GM18861 (cell line): ENCODE measurements around the gene HIVEP3.

ENCODE experiments used
- ATAC-seq: cut with Tn5 transposase; IDR thresholded peaks from one replicate; pipeline ENCODE4 v1.9.1; 2021; ENCODE audit not compliant: unreplicated experiment

Gene HIVEP3

GRCh38 chr1:41494351-41495209 is 424.1 kb downstream of the HIVEP3 start:
- no peak for ATAC-seq

GRCh38 chr1:41493626-41494350 is 424.9 kb downstream of the HIVEP3 start:
- no peak for ATAC-seq

- no peak for ATAC-seq
These were observed 425.6 kb downstream of the HIVEP3 start for GRCh38 chr1:41493117-41493536.

DNA sequence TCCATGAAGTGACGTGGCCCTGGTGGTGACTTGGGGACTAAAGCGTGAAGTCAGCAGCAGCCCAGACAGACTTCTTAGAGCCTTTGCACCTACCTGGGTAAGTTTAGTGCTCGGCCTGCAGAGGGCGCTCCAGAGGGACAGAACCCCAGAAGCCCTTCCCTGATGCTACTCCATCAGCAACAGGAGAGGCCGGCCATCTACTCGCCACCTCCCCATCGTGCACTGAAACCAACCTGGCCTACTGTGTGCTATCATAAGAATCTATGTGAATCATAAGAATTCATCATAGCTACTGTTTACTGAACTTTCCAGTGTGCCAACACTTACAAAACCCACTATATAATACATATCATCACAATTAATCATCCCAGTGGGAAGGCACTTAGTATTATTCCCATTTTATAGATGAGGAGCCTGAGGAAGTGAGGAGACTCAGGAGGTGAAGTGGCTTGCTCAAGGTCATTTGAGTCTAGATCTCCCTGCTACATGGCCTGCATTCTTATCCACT is 426.3 kb downstream of the HIVEP3 start:
- no peak for ATAC-seq

GRCh38 chr1:41490911-41491310 is 427.8 kb downstream of the HIVEP3 start:
- ATAC-seq, result no peak

DNA sequence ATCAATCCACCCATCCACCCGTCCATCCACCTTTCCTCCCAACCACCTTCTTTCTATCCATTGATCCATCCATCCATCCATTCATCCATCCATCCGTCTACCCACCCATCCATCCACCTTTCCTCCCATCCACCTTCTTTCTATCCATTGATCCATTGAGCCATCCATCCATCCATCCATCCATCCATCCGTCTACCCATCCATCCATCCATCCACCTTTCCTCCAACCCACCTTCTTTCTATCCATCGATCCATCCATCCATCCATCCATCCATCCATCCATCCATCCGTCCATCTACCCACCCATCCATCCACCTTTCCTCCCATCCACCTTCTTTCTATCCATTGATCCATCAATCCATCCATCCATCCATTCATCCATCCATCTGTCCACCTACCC is 429.2 kb downstream of the HIVEP3 start:
- no peak for ATAC-seq

GRCh38 chr1:41488040-41488951 is 430.4 kb downstream of the HIVEP3 start:
- no peak for ATAC-seq

DNA sequence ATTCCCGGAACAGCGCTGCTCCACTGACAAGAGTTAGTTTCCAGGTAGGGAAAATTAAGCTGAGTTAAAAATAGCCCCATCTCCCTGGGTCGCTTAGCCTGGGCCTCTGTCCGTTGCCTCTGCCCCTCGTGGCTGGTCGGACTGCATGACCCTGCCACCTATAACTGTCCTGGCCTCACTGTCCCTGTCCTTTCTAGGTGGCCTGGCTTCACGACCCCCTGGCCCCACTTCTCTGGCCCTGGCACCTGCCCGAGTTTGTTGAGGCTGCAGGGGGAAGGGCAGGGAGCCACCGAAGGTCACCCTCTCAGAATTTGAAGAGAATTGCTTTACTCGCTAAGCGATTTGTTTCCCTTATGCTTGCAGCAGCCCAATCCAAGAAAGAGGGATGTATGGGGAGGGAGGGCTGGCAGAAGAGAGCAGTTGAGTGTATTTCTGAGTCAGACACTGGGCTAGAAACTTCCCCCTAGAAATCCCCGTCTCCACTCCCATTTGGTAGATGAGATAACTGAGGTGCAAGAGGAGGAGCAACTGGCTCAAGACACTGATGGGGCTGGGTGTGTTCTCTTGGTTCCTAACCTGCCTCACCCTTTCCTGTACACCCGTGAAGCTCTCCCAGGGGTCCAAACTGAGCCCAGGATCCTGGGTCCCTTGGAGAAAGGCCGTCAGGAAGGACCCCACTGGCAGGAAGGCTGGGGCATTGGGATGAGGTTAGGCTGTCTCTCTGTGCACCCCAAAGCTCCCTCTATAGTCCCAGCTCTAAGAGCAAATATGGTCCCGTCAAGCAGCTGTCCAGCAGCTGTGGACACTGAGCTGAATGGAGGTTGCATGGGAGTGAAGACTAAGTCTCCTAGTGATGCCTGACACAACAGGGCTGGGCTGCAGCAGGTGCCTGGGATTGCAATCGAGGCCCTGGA is 431.3 kb downstream of the HIVEP3 start:
- ATAC-seq, result no peak

DNA sequence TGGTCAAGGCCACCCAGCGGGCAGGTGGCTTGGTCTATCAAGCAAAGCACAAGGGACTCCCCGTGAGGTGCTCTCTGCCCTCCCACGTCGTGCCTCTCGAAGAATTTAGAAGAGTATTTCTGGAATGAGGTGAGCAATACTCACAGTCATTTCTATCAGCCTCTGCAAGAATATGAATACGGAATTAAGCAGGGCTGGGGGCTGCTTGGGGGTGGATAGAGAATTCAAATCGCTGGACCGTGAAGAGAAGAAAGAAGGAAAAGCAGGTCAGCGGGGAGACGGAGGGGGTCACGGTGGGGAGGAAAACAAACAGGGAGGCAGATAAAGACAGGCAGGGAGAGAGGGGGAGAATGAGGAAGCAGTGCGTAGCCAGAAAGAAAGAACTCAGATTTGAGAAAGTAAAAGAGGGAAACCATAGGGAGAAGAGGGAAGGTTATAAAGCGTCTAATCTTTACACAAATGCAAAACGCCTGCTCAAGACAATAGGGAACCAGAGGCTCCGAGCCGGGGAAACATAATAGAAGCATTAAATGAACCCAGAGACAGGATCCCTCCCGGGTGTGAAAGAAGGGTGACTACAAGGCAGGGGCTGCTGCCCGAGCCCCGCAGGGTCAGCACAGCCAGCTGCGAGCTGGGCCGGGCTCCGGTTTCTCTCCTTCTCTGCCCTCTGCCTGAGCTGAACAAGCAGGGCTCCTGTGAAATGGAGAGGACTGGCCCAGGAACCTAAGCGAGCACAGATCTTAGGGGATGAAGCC is 432.2 kb downstream of the HIVEP3 start:
- ATAC-seq, result no peak

GRCh38 chr1:41486053-41486370 is 432.7 kb downstream of the HIVEP3 start:
- no peak for ATAC-seq

- no peak for ATAC-seq
These were observed 433.1 kb downstream of the HIVEP3 start for GRCh38 chr1:41485605-41486004.

DNA sequence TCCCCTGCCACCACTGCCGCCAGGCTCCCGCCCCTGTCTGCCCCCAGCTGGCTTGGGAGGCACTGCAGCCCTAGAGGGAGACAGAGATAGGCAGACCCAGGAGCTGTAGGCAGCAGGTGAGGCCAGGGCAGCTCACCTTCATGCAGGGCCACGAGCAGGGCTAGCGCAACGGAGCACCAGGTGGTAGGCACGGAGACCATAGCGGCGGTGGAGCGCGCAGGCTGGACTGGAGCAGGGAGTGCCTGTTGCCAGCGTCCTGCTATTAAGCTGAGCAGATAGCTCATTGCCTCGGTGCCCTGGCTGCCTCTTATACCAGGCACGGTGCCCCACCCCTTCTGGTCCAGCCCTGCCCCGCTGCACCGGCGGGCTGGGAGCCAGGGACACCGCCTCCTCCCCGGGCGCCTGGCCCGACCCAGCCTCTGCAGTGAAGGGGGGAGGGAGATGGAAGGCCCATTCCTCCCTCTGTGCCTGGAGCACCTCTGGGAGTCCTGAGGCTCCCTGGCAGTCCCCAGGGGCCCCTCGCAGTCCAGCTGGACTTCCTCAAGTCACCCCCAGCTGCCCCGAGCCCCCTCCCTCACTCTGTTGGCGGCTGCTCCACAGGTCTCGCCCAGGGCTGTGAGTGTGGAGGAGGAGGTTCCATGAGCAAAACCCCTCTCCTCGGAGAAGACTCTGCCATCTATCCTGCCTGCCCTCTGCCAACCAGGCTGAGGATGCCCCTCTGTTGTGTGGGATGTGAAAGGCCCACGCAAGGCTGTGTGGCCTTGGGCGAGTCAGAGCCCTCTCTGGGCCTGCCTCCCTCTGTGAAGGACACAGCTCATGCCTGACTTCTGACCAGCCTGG is 434.1 kb downstream of the HIVEP3 start, which contains the start of gene EDN2:
TSS of gene EDN2 (minus strand) at position 282 of the 840 bp plus-strand sequence. CDS start at position 200, 82 bp downstream.
- ATAC-seq, result no peak

DNA sequence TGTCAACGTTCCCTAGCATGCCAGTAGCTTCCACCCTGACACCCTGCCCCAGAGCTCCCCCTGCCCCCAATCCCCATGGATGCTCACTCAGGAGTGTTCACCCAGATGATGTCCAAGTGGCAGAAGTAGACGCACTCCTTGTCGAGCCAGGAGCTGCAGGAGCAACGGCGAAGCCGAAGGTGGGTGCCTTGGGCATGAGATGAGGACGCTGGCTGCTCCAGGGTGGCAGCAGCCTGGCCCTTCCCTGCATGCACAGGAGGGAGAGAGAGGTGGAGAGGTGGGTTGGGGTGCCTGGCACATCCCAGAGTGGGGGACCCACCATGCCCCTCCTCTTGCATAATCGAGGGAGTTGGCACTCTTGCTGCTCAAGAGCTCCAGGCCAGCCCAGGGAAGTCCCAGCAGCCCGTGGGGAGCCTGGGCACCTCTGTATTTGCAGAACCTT is 434.7 kb downstream of the HIVEP3 start:
- ATAC-seq, result no peak

- no peak for ATAC-seq
These were observed 435.5 kb downstream of the HIVEP3 start for GRCh38 chr1:41483001-41483850.

DNA sequence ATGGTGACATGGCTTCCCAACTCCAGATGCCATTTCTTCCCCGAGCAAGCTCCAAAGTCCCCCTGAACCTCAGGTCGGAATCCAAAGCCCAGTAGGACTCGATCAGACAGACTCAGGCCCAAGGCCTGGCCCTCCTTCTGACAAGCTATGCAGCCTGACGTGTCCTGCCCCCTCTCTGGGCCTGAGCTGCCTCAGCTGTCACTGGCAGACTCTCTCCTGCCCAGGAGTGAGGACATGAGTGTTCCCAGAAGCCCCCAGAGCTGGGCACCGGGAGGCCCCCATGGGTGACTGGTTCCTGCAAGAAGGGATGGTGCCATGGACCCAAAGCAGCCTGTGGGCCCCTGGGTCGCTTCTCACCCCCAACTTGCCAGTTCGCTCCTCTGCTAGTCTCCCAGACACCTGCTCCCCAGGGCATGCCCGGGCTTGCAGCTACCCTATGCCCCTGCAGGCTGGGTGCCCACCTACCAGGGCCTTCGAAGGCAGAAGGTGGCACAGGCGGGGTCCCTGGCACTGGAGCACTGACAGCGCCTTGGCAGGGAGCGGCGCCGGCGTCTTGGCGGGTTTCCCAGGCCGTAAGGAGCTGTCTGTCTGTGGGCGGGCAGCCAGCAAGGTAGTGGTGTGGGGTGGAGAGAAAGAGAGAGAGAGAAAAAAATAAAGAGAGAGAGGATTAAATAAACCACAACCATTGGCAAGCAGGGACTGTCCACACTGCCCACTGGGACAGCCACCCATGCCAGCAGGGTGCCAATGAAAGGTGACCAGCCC is 436.5 kb downstream of the HIVEP3 start:
- no peak for ATAC-seq

GRCh38 chr1:41481109-41481775 is 437.5 kb downstream of the HIVEP3 start:
- no peak for ATAC-seq
